GM10248 (cell line): ENCODE data around the gene RGS14.
A peak's percentile ranks its signal among the peaks of the same experiment; 100 is the strongest.

ENCODE experiments used
- CTCF ChIA-PET: fragments of 300-600 bp; sonication (Branson Sonifier 250); formaldehyde crosslinking; extraction: SDS; loops from one replicate; lab custom pipeline; 2021; ENCODE audit warnings: antibody characterized with exemption; lab: Yijun Ruan, JAX
- POLR2A ChIA-PET: fragments of 350-650 bp; sonication (Branson Sonifier 250); formaldehyde crosslinking; extraction: SDS; loops from one replicate; lab custom pipeline; 2020; ENCODE audit warnings: antibody characterized with exemption; lab: Yijun Ruan, JAX
- DNase-seq: peaks from one replicate; pipeline ENCODE4 v3.0.0; 2012; ENCODE audit errors: extremely low spot score
- TF ChIP-seq, protein P1 (sequence below): IDR thresholded peaks from 2 replicates; pipeline ENCODE4 v1.5.1; 2012; ENCODE audit warnings: mild to moderate bottlenecking, low read depth; ENCODE audit errors: extremely low read depth, missing control alignments, control extremely low read depth

RGS14 gene

GRCh38 chr5:177389241-177390169 lies 31.8 kb downstream of the RGS14 start:
- DNase-seq, result peak; percentile 74
- TF ChIP-seq, protein P1, sequence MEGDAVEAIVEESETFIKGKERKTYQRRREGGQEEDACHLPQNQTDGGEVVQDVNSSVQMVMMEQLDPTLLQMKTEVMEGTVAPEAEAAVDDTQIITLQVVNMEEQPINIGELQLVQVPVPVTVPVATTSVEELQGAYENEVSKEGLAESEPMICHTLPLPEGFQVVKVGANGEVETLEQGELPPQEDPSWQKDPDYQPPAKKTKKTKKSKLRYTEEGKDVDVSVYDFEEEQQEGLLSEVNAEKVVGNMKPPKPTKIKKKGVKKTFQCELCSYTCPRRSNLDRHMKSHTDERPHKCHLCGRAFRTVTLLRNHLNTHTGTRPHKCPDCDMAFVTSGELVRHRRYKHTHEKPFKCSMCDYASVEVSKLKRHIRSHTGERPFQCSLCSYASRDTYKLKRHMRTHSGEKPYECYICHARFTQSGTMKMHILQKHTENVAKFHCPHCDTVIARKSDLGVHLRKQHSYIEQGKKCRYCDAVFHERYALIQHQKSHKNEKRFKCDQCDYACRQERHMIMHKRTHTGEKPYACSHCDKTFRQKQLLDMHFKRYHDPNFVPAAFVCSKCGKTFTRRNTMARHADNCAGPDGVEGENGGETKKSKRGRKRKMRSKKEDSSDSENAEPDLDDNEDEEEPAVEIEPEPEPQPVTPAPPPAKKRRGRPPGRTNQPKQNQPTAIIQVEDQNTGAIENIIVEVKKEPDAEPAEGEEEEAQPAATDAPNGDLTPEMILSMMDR, result no peak
- ChIA-PET CTCF (interaction anchor here (0.7 to 30.0 kb wide), 26 partner anchors 15 to 277 kb away, joined by 3 to 734 read pairs (median 10); partner anchors contain the start of genes DOK3, F12, LMAN2 and PDLIM7), POLR2A (interaction anchor here (0.6 to 2.0 kb wide), 5 partner anchors 14 to 112 kb away, joined by 3 to 7 read pairs (median 4); partner anchors contain the start of genes GRK6 and RGS14)

GRCh38 chr5:177390363-177391300 lies 32.9 kb downstream of the RGS14 start:
- ChIA-PET CTCF (interaction anchor here (0.6 to 30.0 kb wide), 31 partner anchors 14 to 278 kb away, joined by 3 to 734 read pairs (median 7); partner anchors contain the start of genes F12, LMAN2, PDLIM7 and PFN3), POLR2A (interaction anchor here (1.0 to 2.0 kb wide), 3 partner anchors 11 to 36 kb away, joined by 4 to 7 read pairs (median 6); partner anchors contain the start of gene GRK6)
- TF ChIP-seq, protein P1, result peak; percentile 90
- DNase-seq, result peak; percentile 91

- no peak for DNase-seq
- TF ChIP-seq, protein P1, result no peak
- ChIA-PET POLR2A (no interaction called here), CTCF (interaction anchor here (1.0 to 30.0 kb wide), 7 partner anchors 12 to 109 kb away, joined by 3 to 734 read pairs (median 6); partner anchors contain the start of genes F12, LMAN2, PFN3 and PRR7)
Observed at GRCh38 chr5:177392765-177393164, 35.0 kb downstream of the RGS14 start.

DNA sequence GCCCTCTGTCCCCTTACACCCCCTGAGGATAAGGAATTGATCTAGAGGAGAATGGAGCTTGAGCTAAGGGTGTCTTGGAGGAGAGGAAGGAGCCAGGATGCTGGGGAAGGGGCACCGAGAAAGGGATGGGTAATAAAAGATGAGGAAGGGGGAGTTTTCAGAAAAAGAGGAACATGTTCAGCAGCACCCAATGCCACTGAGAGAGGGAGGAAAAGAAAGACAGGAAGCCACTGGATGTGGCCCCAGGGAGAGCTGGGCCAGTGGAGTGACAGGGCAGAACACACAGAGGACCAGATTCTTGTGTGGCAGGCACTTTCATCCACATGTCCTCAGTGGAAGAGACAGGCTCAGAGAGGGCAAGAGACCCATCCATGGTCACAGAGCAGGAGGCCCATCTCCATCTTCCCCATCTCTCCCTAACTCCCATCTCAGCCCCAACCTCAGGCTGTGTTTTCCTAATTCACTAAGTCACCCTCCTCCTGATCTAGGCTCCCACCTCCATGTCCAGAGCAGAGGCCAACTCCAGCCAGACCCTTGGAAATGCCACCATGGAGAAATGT lies 35.6 kb downstream of the RGS14 start:
- no peak for DNase-seq
- POLR2A ChIA-PET, result no interaction called here
- CTCF ChIA-PET, result interaction anchor here (1.0 to 30.0 kb wide), 7 partner anchors 12 to 108 kb away, joined by 3 to 734 read pairs (median 6); partner anchors contain the start of genes F12, LMAN2, PFN3 and PRR7
- TF ChIP-seq, protein P1, result no peak

DNA sequence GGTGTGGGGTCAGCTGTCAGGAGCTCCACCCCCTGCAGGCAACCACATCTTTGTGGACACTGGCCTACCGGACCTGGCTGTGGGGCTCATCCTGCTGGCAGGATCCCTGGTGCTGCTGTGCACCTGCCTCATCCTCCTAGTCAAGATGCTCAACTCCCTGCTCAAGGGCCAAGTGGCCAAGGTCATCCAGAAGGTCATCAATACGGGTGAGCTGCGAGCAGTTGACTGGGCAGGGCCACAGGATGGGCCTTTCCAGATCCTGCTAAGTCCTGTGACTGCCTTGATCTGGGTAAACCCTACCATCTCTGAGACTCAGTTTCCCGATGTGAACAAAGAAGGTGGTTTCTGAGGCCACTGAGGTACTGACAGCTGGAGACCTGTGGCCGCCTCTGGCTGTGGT lies 36.3 kb downstream of the RGS14 start:
- TF ChIP-seq, protein P1, result no peak
- CTCF ChIA-PET, result interaction anchor here (1.4 to 30.0 kb wide), 5 partner anchors 9 to 107 kb away, joined by 4 to 734 read pairs (median 285); partner anchors contain the start of genes F12, LMAN2, PFN3 and PRR7
- POLR2A ChIA-PET, result interaction anchor here (0.6 kb wide), 1 partner anchor 49 kb away, joined by 3 read pairs; no protein-coding TSS in a partner anchor
- no peak for DNase-seq
